WTC11 (cell line): ENCODE data around the gene IL1RAP. TPM values are rescaled to one million over a fixed set of nuclear protein-coding genes. Genes with fewer than 3 reads are reported as not detected.

Experiments used
- ATAC-seq: fragments of 200-7000 bp; cut with Tn5 transposase; 2 replicates; pipeline ENCODE4 v1.10.0; 2021; ENCODE audit warnings: mild to moderate bottlenecking, moderate library complexity
- CTCF ChIA-PET: fragments of 300-600 bp; sonication (Branson Sonifier 250); formaldehyde crosslinking; loops from one replicate; lab custom pipeline; 2021; ENCODE audit warnings: antibody characterized with exemption; lab: Charles Lee
- POLR2A ChIA-PET: fragments of 350-600 bp; sonication (Branson Sonifier 250); formaldehyde crosslinking; loops from one replicate; lab custom pipeline; 2021; ENCODE audit warnings: antibody characterized with exemption; lab: Charles Lee
- DNase-seq: peaks from one replicate; pipeline ENCODE4 v3.0.0; 2021; ENCODE audit warnings: low spot score
- H3K27ac Mint-ChIP-seq: 2 replicates; pipeline ENCODE4 v1.8.0; 2021; ENCODE audit warnings: mixed read lengths
- H3K27me3 Mint-ChIP-seq: 2 replicates; pipeline ENCODE4 v1.8.0; 2021; ENCODE audit warnings: low read depth, mild to moderate bottlenecking, moderate library complexity, mixed read lengths
- H3K36me3 Mint-ChIP-seq: 2 replicates; pipeline ENCODE4 v1.8.0; 2021; ENCODE audit warnings: mixed read lengths
- H3K4me1 Mint-ChIP-seq: 2 replicates; pipeline ENCODE4 v1.8.0; 2022; ENCODE audit warnings: mixed read lengths
- H3K4me3 Mint-ChIP-seq: 2 replicates; pipeline ENCODE4 v1.8.0; 2021; ENCODE audit warnings: mild to moderate bottlenecking, moderate library complexity, mixed read lengths
- H3K9me3 Mint-ChIP-seq: 2 replicates; pipeline ENCODE4 v1.8.0; 2021; ENCODE audit warnings: mixed read lengths
- ATF1 ChIP-seq: sonication (generic); formaldehyde crosslinking; IDR thresholded peaks from 2 replicates; pipeline ENCODE4 v1.8.1; 2023; ENCODE audit warnings: mild to moderate bottlenecking, moderate library complexity, missing genetic modification reagents
- ETV6 ChIP-seq: sonication (generic); formaldehyde crosslinking; IDR thresholded peaks from 2 replicates; pipeline ENCODE4 v1.8.1; 2022; ENCODE audit warnings: mild to moderate bottlenecking, missing genetic modification reagents
- FOXP1 ChIP-seq: sonication (generic); formaldehyde crosslinking; IDR thresholded peaks from 2 replicates; pipeline ENCODE4 v1.8.0; 2022; ENCODE audit warnings: missing genetic modification reagents, mild to moderate bottlenecking, moderate library complexity, borderline replicate concordance
- GABPB1 ChIP-seq: sonication (generic); formaldehyde crosslinking; IDR thresholded peaks from 2 replicates; pipeline ENCODE4 v1.8.1; 2023; ENCODE audit warnings: mild to moderate bottlenecking, missing genetic modification reagents
- GTF2I ChIP-seq: fragments of 250-450 bp; sonication (Bioruptor Pico); conservative IDR thresholded peaks from 2 replicates; pipeline ENCODE4 v1.4.0; 2021; ENCODE audit warnings: mild to moderate bottlenecking
- JUN ChIP-seq: sonication (generic); formaldehyde crosslinking; IDR thresholded peaks from 2 replicates; pipeline ENCODE4 v1.8.0; 2023; ENCODE audit warnings: mild to moderate bottlenecking, missing genetic modification reagents
- NFYB ChIP-seq: sonication (generic); formaldehyde crosslinking; conservative IDR thresholded peaks from 2 replicates; pipeline ENCODE4 v1.8.0; 2022; ENCODE audit warnings: low read depth, missing genetic modification reagents
- RELA ChIP-seq: sonication (generic); formaldehyde crosslinking; IDR thresholded peaks from 2 replicates; pipeline ENCODE4 v1.8.1; 2022; ENCODE audit warnings: missing genetic modification reagents, mild to moderate bottlenecking, borderline replicate concordance
- RORB ChIP-seq: fragments of 250-450 bp; sonication (Bioruptor Pico); IDR thresholded peaks from 2 replicates; pipeline ENCODE4 v1.9.0; 2021; ENCODE audit warnings: mild to moderate bottlenecking
- SMAD3 ChIP-seq: sonication (generic); formaldehyde crosslinking; IDR thresholded peaks from 2 replicates; pipeline ENCODE4 v1.8.0; 2022; ENCODE audit warnings: missing genetic modification reagents, mild to moderate bottlenecking, borderline replicate concordance
- SOX15 ChIP-seq: fragments of 250-450 bp; sonication (Bioruptor Pico); IDR thresholded peaks from 2 replicates; pipeline ENCODE4 v1.9.0; 2021; ENCODE audit warnings: mild to moderate bottlenecking
- TP53 ChIP-seq: sonication (generic); formaldehyde crosslinking; IDR thresholded peaks from 2 replicates; pipeline ENCODE4 v1.8.1; 2023; ENCODE audit warnings: mild to moderate bottlenecking, missing genetic modification reagents
- ZBTB21 ChIP-seq: sonication (generic); formaldehyde crosslinking; IDR thresholded peaks from 2 replicates; pipeline ENCODE4 v1.8.1; 2023; ENCODE audit warnings: mild to moderate bottlenecking, missing genetic modification reagents, borderline replicate concordance
- ZNF219 ChIP-seq: sonication (generic); formaldehyde crosslinking; IDR thresholded peaks from 2 replicates; pipeline ENCODE4 v1.8.0; 2023; ENCODE audit warnings: missing genetic modification reagents, mild to moderate bottlenecking, borderline replicate concordance
- ZNF232 ChIP-seq: sonication (generic); formaldehyde crosslinking; IDR thresholded peaks from 2 replicates; pipeline ENCODE4 v1.8.0; 2022; ENCODE audit warnings: mild to moderate bottlenecking, missing genetic modification reagents
- ZNF317 ChIP-seq: sonication (generic); formaldehyde crosslinking; IDR thresholded peaks from 2 replicates; pipeline ENCODE4 v1.8.1; 2023; ENCODE audit warnings: low read depth, mild to moderate bottlenecking, moderate library complexity, missing genetic modification reagents, borderline replicate concordance
- total RNA-seq: library from RNA; stranded (reverse); gene quantifications from 3 replicates; pipeline ENCODE4 v1.2.3, GENCODE V29; 2021
- TF ChIP-seq, protein P1 (sequence below): fragments of 250-450 bp; sonication (Bioruptor Pico); IDR thresholded peaks from 2 replicates; pipeline ENCODE4 v1.9.0; 2021; ENCODE audit warnings: moderate library complexity, mild to moderate bottlenecking, inconsistent platforms, borderline replicate concordance
- TF ChIP-seq, protein P2 (sequence below): fragments of 250-450 bp; sonication (Bioruptor Pico); IDR thresholded peaks from 2 replicates; pipeline ENCODE4 v2.1.2; 2022; ENCODE audit warnings: mild to moderate bottlenecking, moderate library complexity
- TF ChIP-seq, protein P3 (sequence below): sonication (generic); formaldehyde crosslinking; IDR thresholded peaks from 2 replicates; pipeline ENCODE4 v1.8.1; 2022; ENCODE audit warnings: mild to moderate bottlenecking, moderate library complexity, missing genetic modification reagents
- TF ChIP-seq, protein P4 (sequence below): sonication (generic); formaldehyde crosslinking; IDR thresholded peaks from 2 replicates; pipeline ENCODE4 v1.8.1; 2022; ENCODE audit warnings: mild to moderate bottlenecking, missing genetic modification reagents, moderate library complexity, borderline replicate concordance
- TF ChIP-seq, protein P5 (sequence below): sonication (generic); formaldehyde crosslinking; IDR thresholded peaks from 2 replicates; pipeline ENCODE4 v1.8.1; 2023; ENCODE audit warnings: mild to moderate bottlenecking, missing genetic modification reagents
- TF ChIP-seq, protein P6 (sequence below): sonication (generic); formaldehyde crosslinking; IDR thresholded peaks from 2 replicates; pipeline ENCODE4 v1.8.1; 2022; ENCODE audit warnings: low read depth, missing genetic modification reagents, borderline replicate concordance
- TF ChIP-seq, protein P7 (sequence below): sonication (generic); formaldehyde crosslinking; IDR thresholded peaks from 2 replicates; pipeline ENCODE4 v1.8.0; 2022; ENCODE audit warnings: missing genetic modification reagents

The IL1RAP gene
- total RNA-seq, 1 experiment from 2014 or later = 4.5 TPM

DNA sequence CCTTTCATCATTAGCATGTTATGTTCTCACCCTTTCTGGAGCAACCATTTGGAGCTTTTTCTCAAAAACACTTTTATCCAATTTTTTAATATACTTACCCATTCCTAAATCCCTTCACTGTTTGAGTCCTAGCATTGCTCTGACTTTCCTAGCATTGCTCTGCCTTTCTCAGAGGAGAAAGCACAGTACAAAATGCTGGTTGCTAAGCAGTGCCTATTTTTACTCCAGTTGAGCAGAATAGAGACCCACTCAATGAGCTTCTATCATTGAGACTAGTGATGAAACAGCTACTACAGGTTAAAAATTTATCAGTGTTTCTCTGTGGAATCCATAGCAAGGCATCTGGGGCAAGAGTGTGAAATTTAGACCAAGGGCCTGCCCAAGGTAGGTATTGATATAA is 21.8 kb upstream of the IL1RAP start:
- Mint-ChIP-seq H3K4me1 (peaks cover 14% of the 10 kb centered on the region), H3K9me3 (no peaks in the 10 kb centered on the region), H3K36me3 (no peaks in the 10 kb centered on the region), H3K27me3 (no peaks in the 10 kb centered on the region), H3K27ac (no peak overlapping the region), H3K4me3 (no peak overlapping the region)
- POLR2A ChIA-PET = no interaction called here
- DNase-seq (no peak), ATAC-seq (no peak)
- CTCF ChIA-PET = interaction anchor here (0.6 kb wide), 1 partner anchor 20 kb away, joined by 3 read pairs; no protein-coding TSS in a partner anchor
- TF ChIP-seq GABPB1 (CRISPR knock-in tag) = no peak

DNA sequence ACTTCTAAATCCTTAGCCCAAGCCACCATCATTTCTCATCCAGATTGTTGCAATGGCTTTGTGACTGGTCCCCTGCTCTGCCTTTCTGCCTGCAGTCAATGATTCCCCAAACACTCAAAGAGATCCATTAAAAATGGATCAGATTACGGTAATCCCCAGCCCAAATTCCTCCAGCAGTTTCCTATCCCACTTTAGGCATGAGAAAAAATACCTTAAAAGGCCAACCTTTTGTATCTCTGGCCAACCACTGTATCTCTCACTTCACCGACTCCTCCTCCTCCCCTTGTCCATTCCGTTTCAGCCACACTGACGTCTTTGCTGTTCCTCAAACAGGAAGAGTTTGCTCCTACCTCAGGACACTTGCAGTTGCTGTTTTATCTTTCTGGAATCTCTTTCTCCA is 20.9 kb upstream of the IL1RAP start:
- H3K4me1 Mint-ChIP-seq = peaks cover 13% of the 10 kb centered on the region
- no peaks in the 10 kb centered on the region for H3K27me3 Mint-ChIP-seq
- DNase-seq (no peak), ATAC-seq (peak; percentile 91)
- ChIA-PET POLR2A (no interaction called here), CTCF (no interaction called here)
- TF ChIP-seq ZBTB21 (CRISPR knock-in tag) = no peak
- TF ChIP-seq, protein P1, sequence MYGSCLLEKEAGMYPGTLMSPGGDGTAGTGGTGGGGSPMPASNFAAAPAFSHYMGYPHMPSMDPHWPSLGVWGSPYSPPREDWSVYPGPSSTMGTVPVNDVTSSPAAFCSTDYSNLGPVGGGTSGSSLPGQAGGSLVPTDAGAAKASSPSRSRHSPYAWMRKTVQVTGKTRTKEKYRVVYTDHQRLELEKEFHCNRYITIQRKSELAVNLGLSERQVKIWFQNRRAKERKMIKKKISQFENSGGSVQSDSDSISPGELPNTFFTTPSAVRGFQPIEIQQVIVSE (CRISPR knock-in tag) = no peak
- no peak for TF ChIP-seq SMAD3 (CRISPR knock-in tag)
- peak; percentile 36; the same call in 1 of the 2 replicates for TF ChIP-seq GTF2I
- TF ChIP-seq NFYB (CRISPR knock-in tag) = no peak
- TF ChIP-seq FOXP1 (CRISPR knock-in tag) = no peak
- H3K36me3 Mint-ChIP-seq = no peaks in the 10 kb centered on the region
- H3K4me3 Mint-ChIP-seq = no peak overlapping the region
- no peak overlapping the region for H3K27ac Mint-ChIP-seq
- H3K9me3 Mint-ChIP-seq = no peaks in the 10 kb centered on the region

DNA sequence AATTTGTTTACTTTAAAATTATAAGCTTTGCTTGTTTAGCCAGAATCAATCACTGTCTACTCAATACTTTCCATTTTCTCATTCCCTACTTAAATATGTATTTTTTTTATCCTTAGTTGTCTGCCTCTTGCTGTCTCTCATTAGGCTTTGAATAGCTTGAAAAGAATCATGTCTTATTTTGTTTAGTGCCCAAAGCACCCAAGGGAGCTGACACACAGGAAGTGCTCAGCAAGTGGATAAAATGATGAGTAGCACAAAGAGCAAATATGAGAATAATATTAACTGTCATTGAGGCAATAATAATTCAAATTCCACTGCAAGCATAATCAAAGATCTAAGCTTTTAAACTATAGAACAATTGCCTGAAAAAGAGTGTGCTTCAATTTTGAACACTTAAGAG is 19.0 kb upstream of the IL1RAP start:
- POLR2A ChIA-PET = no interaction called here
- no peaks in the 10 kb centered on the region for H3K9me3 Mint-ChIP-seq
- TF ChIP-seq GABPB1 (CRISPR knock-in tag) (no peak), RORB (CRISPR knock-in tag) (no peak), ATF1 (no peak), ZNF317 (no peak), RELA (CRISPR knock-in tag) (no peak), JUN (CRISPR knock-in tag) (no peak), ETV6 (no peak), ZNF219 (no peak), TP53 (CRISPR knock-in tag) (no peak), ZNF232 (no peak), SOX15 (no peak)
- TF ChIP-seq, protein P2, sequence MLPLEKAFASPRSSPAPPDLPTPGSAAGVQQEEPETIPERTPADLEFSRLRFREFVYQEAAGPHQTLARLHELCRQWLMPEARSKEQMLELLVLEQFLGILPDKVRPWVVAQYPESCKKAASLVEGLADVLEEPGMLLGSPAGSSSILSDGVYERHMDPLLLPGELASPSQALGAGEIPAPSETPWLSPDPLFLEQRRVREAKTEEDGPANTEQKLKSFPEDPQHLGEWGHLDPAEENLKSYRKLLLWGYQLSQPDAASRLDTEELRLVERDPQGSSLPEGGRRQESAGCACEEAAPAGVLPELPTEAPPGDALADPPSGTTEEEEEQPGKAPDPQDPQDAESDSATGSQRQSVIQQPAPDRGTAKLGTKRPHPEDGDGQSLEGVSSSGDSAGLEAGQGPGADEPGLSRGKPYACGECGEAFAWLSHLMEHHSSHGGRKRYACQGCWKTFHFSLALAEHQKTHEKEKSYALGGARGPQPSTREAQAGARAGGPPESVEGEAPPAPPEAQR (CRISPR knock-in tag) = no peak
- TF ChIP-seq, protein P3, sequence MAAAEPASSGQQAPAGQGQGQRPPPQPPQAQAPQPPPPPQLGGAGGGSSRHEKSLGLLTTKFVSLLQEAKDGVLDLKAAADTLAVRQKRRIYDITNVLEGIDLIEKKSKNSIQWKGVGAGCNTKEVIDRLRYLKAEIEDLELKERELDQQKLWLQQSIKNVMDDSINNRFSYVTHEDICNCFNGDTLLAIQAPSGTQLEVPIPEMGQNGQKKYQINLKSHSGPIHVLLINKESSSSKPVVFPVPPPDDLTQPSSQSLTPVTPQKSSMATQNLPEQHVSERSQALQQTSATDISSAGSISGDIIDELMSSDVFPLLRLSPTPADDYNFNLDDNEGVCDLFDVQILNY (CRISPR knock-in tag) = no peak
- TF ChIP-seq, protein P4, sequence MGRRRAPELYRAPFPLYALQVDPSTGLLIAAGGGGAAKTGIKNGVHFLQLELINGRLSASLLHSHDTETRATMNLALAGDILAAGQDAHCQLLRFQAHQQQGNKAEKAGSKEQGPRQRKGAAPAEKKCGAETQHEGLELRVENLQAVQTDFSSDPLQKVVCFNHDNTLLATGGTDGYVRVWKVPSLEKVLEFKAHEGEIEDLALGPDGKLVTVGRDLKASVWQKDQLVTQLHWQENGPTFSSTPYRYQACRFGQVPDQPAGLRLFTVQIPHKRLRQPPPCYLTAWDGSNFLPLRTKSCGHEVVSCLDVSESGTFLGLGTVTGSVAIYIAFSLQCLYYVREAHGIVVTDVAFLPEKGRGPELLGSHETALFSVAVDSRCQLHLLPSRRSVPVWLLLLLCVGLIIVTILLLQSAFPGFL (CRISPR knock-in tag) = no peak
- TF ChIP-seq, protein P5, sequence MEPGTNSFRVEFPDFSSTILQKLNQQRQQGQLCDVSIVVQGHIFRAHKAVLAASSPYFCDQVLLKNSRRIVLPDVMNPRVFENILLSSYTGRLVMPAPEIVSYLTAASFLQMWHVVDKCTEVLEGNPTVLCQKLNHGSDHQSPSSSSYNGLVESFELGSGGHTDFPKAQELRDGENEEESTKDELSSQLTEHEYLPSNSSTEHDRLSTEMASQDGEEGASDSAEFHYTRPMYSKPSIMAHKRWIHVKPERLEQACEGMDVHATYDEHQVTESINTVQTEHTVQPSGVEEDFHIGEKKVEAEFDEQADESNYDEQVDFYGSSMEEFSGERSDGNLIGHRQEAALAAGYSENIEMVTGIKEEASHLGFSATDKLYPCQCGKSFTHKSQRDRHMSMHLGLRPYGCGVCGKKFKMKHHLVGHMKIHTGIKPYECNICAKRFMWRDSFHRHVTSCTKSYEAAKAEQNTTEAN (CRISPR knock-in tag) = no peak
- TF ChIP-seq, protein P6, sequence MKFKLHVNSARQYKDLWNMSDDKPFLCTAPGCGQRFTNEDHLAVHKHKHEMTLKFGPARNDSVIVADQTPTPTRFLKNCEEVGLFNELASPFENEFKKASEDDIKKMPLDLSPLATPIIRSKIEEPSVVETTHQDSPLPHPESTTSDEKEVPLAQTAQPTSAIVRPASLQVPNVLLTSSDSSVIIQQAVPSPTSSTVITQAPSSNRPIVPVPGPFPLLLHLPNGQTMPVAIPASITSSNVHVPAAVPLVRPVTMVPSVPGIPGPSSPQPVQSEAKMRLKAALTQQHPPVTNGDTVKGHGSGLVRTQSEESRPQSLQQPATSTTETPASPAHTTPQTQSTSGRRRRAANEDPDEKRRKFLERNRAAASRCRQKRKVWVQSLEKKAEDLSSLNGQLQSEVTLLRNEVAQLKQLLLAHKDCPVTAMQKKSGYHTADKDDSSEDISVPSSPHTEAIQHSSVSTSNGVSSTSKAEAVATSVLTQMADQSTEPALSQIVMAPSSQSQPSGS = no peak
- TF ChIP-seq, protein P7, sequence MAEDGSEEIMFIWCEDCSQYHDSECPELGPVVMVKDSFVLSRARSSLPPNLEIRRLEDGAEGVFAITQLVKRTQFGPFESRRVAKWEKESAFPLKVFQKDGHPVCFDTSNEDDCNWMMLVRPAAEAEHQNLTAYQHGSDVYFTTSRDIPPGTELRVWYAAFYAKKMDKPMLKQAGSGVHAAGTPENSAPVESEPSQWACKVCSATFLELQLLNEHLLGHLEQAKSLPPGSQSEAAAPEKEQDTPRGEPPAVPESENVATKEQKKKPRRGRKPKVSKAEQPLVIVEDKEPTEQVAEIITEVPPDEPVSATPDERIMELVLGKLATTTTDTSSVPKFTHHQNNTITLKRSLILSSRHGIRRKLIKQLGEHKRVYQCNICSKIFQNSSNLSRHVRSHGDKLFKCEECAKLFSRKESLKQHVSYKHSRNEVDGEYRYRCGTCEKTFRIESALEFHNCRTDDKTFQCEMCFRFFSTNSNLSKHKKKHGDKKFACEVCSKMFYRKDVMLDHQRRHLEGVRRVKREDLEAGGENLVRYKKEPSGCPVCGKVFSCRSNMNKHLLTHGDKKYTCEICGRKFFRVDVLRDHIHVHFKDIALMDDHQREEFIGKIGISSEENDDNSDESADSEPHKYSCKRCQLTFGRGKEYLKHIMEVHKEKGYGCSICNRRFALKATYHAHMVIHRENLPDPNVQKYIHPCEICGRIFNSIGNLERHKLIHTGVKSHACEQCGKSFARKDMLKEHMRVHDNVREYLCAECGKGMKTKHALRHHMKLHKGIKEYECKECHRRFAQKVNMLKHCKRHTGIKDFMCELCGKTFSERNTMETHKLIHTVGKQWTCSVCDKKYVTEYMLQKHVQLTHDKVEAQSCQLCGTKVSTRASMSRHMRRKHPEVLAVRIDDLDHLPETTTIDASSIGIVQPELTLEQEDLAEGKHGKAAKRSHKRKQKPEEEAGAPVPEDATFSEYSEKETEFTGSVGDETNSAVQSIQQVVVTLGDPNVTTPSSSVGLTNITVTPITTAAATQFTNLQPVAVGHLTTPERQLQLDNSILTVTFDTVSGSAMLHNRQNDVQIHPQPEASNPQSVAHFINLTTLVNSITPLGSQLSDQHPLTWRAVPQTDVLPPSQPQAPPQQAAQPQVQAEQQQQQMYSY (CRISPR knock-in tag) = no peak

More for the DNA sequence above, 19.0 kb upstream of the IL1RAP start:
- peaks cover 9% of the 10 kb centered on the region for H3K4me1 Mint-ChIP-seq
- CTCF ChIA-PET = no interaction called here
- DNase-seq (no peak), ATAC-seq (no peak)
- H3K4me3 Mint-ChIP-seq = no peak overlapping the region
- H3K27ac Mint-ChIP-seq = no peak overlapping the region
- no peaks in the 10 kb centered on the region for H3K36me3 Mint-ChIP-seq
- H3K27me3 Mint-ChIP-seq = no peaks in the 10 kb centered on the region
